Measurements from ENCODE around the gene TCTN3.
"Not testable (repeated sequence)": the region's sequence is repeated elsewhere in the genome, so short reads cannot be mapped to it uniquely, and the experiment has no call there.

TCTN3 gene, protein sequence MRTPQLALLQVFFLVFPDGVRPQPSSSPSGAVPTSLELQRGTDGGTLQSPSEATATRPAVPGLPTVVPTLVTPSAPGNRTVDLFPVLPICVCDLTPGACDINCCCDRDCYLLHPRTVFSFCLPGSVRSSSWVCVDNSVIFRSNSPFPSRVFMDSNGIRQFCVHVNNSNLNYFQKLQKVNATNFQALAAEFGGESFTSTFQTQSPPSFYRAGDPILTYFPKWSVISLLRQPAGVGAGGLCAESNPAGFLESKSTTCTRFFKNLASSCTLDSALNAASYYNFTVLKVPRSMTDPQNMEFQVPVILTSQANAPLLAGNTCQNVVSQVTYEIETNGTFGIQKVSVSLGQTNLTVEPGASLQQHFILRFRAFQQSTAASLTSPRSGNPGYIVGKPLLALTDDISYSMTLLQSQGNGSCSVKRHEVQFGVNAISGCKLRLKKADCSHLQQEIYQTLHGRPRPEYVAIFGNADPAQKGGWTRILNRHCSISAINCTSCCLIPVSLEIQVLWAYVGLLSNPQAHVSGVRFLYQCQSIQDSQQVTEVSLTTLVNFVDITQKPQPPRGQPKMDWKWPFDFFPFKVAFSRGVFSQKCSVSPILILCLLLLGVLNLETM

DNA sequence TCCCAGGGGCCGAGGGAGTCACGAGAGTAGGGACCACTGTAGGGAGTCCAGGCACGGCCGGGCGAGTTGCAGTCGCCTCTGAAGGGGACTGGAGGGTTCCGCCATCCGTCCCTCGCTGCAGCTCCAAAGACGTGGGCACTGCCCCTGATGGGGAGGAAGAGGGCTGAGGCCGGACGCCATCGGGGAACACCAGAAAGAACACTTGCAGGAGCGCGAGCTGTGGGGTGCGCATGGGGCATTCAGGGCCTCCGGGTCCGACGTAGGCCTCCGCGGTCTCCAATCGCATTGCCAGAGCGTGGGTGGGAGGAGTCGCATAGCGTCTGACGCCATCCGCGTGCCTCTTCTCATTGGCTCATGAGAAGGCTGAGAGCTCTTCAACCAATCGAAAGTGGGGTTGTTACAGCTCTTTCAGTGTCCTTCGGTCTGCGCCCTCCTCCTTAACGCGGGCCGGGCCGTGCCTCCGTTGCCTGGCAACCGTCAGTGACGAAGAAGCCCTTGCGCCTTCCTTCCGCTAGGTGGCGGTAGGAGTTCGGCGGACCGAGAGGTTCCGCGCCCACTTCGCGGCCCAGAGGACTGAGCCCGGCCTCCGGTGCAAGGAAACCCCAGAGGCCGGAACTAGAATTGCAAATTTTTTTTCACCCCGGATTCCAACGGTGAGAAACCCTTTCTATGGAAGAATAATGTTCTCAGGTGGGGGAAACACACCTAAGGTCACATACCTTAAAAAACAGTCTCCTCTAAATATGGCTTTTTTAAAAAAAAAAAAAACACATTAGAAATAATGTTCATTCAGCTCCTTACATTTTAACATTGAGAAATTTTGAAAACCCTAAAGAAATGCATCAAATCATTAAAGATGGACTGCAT lies at the start of gene TCTN3:
TSS of gene TCTN3 (minus strand) at position 260 of the 867 bp plus-strand sequence. CDS start at position 232, 28 bp downstream.
- TF ChIP-seq, protein P1, sequence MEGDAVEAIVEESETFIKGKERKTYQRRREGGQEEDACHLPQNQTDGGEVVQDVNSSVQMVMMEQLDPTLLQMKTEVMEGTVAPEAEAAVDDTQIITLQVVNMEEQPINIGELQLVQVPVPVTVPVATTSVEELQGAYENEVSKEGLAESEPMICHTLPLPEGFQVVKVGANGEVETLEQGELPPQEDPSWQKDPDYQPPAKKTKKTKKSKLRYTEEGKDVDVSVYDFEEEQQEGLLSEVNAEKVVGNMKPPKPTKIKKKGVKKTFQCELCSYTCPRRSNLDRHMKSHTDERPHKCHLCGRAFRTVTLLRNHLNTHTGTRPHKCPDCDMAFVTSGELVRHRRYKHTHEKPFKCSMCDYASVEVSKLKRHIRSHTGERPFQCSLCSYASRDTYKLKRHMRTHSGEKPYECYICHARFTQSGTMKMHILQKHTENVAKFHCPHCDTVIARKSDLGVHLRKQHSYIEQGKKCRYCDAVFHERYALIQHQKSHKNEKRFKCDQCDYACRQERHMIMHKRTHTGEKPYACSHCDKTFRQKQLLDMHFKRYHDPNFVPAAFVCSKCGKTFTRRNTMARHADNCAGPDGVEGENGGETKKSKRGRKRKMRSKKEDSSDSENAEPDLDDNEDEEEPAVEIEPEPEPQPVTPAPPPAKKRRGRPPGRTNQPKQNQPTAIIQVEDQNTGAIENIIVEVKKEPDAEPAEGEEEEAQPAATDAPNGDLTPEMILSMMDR (conservative IDR thresholded peaks at IDR 0.05; ENCODE audit: control insufficient read depth, insufficient read depth, low read depth, low read length), result peak; percentile 91

DNA sequence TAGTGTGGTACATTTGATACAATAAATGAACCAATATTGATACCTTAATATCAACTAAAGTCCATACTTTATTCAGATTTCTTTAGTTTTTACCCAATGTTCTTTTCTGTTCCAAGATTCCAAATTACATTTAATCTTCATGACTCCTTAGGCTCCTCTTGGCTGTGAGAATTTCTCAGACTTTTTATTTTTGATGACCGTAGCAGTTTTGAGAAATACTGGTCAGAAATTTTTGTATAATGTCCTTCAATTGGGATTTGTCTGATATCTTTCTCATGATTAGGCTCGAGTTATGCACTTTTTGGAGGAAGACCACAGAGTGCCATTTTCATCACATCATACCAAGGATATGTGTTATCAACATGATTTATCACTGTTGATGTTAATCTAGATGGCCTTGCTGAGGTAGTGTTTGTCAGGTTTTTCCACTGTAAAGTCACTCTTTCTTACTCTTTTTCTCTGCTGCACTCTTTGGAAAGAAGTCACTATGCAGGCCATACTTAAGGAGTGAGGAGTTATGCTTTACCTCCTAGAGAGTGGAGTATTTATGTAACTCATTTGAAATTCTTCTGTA lies 49.3 kb upstream of the TCTN3 start:
- TF ChIP-seq, protein P1 (conservative IDR thresholded peaks at IDR 0.05; ENCODE audit: control insufficient read depth, insufficient read depth, low read depth, low read length), result no peak
- no peak overlapping the region for H3K4me3 ChIP-seq (ENCODE audit: control insufficient read depth, low read depth, low read length)
- DNase-seq (ENCODE audit: low read depth), result no peak

More for the DNA sequence above, at the start of gene TCTN3:
- peak; percentile 100 for DNase-seq (ENCODE audit: low read depth)
- peak within 1 kb of the TSS; percentile 96 for H3K4me3 ChIP-seq (ENCODE audit: control insufficient read depth, low read depth, low read length)

DNA sequence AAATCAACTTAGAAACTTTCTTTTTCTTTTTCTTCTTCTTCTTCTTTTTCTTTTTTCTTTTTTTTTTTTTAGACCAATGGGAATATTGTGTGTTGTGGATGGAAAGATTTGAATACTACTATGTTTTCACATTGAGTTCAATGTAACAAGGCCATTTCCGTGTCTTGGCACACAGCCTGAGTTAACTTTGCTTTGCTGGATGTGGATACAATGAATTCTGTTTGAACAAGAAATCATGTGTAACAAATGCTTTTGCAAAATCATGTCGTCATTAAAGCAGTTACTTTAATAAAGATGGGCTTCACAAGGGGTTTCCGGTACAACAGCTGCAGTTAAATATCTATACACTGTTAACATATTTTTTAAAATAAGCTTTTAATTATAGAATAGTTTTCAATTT lies 48.8 kb upstream of the TCTN3 start:
- DNase-seq (ENCODE audit: low read depth), result no peak
- H3K4me3 ChIP-seq (ENCODE audit: control insufficient read depth, low read depth, low read length), result no peak overlapping the region
- TF ChIP-seq, protein P1 (conservative IDR thresholded peaks at IDR 0.05; ENCODE audit: control insufficient read depth, insufficient read depth, low read depth, low read length), result no peak

DNA sequence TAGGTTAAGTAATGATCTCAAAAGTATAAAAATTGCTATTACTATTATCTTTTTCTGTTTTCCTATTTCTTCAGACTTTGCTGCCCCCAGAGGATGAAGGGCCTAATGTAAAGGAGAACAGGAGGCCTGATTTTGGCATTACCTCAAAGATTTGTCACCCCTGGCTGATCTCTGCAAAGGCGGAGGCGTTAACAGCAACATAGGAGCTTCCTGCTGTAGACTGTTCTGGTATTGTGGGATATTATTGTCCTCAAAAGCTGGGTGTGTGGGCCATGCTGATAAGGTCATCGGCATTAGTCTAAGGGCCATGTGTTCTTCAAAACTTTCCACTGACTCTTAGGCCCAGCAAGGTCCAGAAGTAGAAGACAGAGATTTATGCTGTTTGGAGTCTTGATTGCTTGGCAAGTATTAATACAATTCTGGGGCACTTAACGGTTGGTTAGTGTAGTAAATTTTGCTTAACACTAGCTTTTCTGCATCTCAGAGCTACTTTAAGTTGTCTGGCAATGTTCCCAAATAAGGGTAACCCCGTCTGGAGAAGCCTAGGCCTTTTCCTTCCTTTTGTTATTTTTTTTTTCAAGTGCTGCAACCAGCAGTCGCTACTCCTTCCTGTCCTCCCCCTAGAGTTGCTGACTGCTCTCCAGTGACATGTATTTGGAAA lies 48.2 kb upstream of the TCTN3 start:
- peak; percentile 56 for DNase-seq (ENCODE audit: low read depth)
- TF ChIP-seq, protein P1 (conservative IDR thresholded peaks at IDR 0.05; ENCODE audit: control insufficient read depth, insufficient read depth, low read depth, low read length), result no peak
- H3K4me3 ChIP-seq (ENCODE audit: control insufficient read depth, low read depth, low read length), result no peak overlapping the region

DNA sequence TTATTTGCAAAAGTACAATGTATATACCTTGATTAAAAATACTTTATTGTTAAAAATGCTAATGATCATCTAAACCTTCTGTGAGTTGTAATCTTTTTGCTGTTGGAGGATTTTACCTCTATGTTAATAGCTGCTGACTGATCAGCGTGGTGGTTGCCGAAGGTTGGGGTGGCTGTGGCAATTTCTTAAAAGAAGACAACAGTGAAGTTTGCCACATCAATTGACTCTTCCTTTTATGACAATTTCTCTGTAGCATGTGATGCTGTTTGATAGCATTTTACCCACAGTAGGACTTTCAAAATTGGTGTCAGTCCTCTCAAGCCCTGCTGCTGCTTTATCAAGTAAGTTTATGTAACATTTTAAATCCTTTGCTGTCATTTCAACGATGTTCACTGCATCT lies 45.3 kb upstream of the TCTN3 start:
- no peak overlapping the region for H3K4me3 ChIP-seq (ENCODE audit: control insufficient read depth, low read depth, low read length)
- TF ChIP-seq, protein P1 (conservative IDR thresholded peaks at IDR 0.05; ENCODE audit: control insufficient read depth, insufficient read depth, low read depth, low read length), result no peak
- DNase-seq (ENCODE audit: low read depth), result no peak

DNA sequence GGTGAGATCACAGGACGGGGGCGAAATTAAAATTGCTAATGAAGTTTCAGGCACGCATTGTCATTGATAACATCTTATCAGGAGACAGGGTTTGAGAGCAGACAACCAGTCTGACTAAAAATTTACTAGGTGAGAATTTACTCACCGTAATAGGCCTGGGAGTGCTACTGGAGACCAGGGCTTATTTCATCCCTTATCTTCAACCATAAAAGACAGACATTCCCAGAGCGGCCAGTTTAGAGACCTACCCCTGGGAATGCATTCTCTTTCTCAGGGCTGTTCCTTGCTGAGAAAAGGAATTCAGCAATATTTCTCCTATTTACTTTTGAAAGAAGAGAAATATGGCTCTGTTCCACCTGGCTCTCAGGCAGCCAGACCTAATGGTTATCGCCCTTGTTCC lies 39.2 kb upstream of the TCTN3 start:
- H3K4me3 ChIP-seq (ENCODE audit: control insufficient read depth, low read depth, low read length); DNase-seq (ENCODE audit: low read depth): not testable (repeated sequence)

All from fibroblast of mammary gland (primary cell).